Measurements from ENCODE around the gene ACTL7B. TPM values are rescaled to one million over a fixed set of nuclear protein-coding genes. Genes with fewer than 3 reads are reported as not detected.

Gene ACTL7B
- total and polyA plus RNA-seq, 2 of the 8 experiments (the other 6 are each of a cell fraction or from before 2014, with no cell fraction given) = not detected

GRCh38 chr9:108874058-108874788 is 18.4 kb upstream of the ACTL7B start:
- Histone ChIP-seq H2AK5ac (ENCODE audit: low read depth, low read length) (no peak overlapping the region), H3K18ac (ENCODE audit: extremely low read depth, low read length) (no peak overlapping the region), H3K14ac (ENCODE audit: insufficient read length) (no peak overlapping the region), H3K79me2 (ENCODE audit: control insufficient read depth in 1 of 2, insufficient read depth in 2 of 2, low read length in 2 of 2) (no peaks in the 10 kb centered on the region), H3K4me2 (ENCODE audit: insufficient read depth in 1 of 2, low read depth in 2 of 2, low read length in 2 of 2) (no peak overlapping the region), H4K5ac (ENCODE audit: insufficient read length, low read depth, low read length) (no peak overlapping the region), H3K23me2 (ENCODE audit: low read depth, low read length) (no peaks in the 10 kb centered on the region), H2BK20ac (ENCODE audit: low read length) (no peak overlapping the region), H3K56ac (replicated peaks; ENCODE audit: insufficient read length, low read depth, low read length) (no peak overlapping the region), H3K23ac (ENCODE audit: insufficient read length) (no peak overlapping the region), H3K27me3 (replicated peaks in 1 of 4; ENCODE audit: control insufficient read depth in 3 of 4, extremely low read depth in 1 of 4, insufficient read depth in 3 of 4, low read length in 3 of 4) (no peaks in the 10 kb centered on the region), H3K4me3 (ENCODE audit: extremely low read depth in 1 of 4, insufficient read depth in 2 of 4, low read depth in 3 of 4, low read length in 4 of 4) (no peak overlapping the region), H3K4ac (replicated peaks; ENCODE audit: insufficient read length, low read depth, low read length) (no peak overlapping the region), H2BK12ac (ENCODE audit: low read depth, low read length) (no peak overlapping the region), H2BK120ac (replicated peaks; ENCODE audit: low read depth, low read length) (no peak overlapping the region), H2BK15ac (ENCODE audit: low read length) (no peak overlapping the region), H3K9ac (replicated peaks in 1 of 4; ENCODE audit: extremely low read depth in 1 of 4, low read depth in 3 of 4, low read length in 3 of 4) (no peak overlapping the region), H3K27ac (ENCODE audit: low read depth, low read length) (no peak overlapping the region), H4K20me1 (replicated peaks in 1 of 2; ENCODE audit: control insufficient read depth in 1 of 2, insufficient read depth in 2 of 2, low read length in 2 of 2) (peaks cover 0 to 1% of the 10 kb centered on the region in 2 experiments), H4K8ac (ENCODE audit: extremely low read depth, insufficient read depth, low read length) (no peak overlapping the region), H3K36me3 (ENCODE audit: control insufficient read depth in 2 of 4, insufficient read depth in 4 of 4, low read length in 3 of 4) (peaks cover 5 to 38% (median 24%) of the 10 kb centered on the region in 4 experiments; a peak in 7 of 8 replicates), H3K4me1 (replicated peaks in 1 of 4; ENCODE audit: control insufficient read depth in 3 of 4, insufficient read depth in 4 of 4, low read length in 3 of 4) (no peaks in the 10 kb centered on the region), H4K91ac (replicated peaks; ENCODE audit: insufficient read length, low read length) (no peak overlapping the region), H2AFZ (ENCODE audit: low read length) (no peak overlapping the region), H3K79me1 (ENCODE audit: low read depth, low read length) (no peaks in the 10 kb centered on the region), H3K9me3 (ENCODE audit: insufficient read depth in 2 of 2, low read depth in 1 of 2, low read length in 1 of 2) (no peaks in the 10 kb centered on the region), H2BK5ac (ENCODE audit: low read depth, low read length) (no peak overlapping the region)
- TF ChIP-seq BCL11A (IDR thresholded peaks at IDR 0.05; ENCODE audit: low read depth in 2 of 2, low read length in 2 of 2) (no peak), ATF2 (IDR thresholded peaks at IDR 0.05; ENCODE audit: low read length) (no peak), POLR2AphosphoS5 (IDR thresholded peaks at IDR 0.05; ENCODE audit: low read depth, low read length) (no peak), PHF8 (conservative IDR thresholded peaks at IDR 0.05; ENCODE audit: low read depth, low read length) (no peak)
- CTCF ChIA-PET (ENCODE audit: partially characterized antibody) = interaction anchor here (0.7 to 1.3 kb wide), 5 partner anchors 10 to 761 kb away, joined by 3 to 7 read pairs (median 3); no protein-coding TSS in a partner anchor
- DNase-seq (ENCODE audit: low read depth in 1 of 2, low spot score in 2 of 2) = no peak
- FAIRE-seq = no peak
- POLR2A ChIA-PET (ENCODE audit: partially characterized antibody) = interaction anchor here (0.7 kb wide), 1 partner anchor 69 kb away, joined by 3 read pairs; no protein-coding TSS in a partner anchor
- 96% methylated on average over 4 of the region's 4 CpGs; no CpG with 5 or more reads in 1 of the 2 experiments for WGBS, 2 experiments (ENCODE audit: extremely low coverage in 1 of 2, insufficient coverage in 1 of 2, insufficient read length in 1 of 2, insufficient replicate concordance in 2 of 2, low coverage in 1 of 2, low lambda C conversion rate in 2 of 2, missing lambda C conversion rate in 1 of 2)
